ENCODE data around the gene ALAD.

The ALAD gene

DNA sequence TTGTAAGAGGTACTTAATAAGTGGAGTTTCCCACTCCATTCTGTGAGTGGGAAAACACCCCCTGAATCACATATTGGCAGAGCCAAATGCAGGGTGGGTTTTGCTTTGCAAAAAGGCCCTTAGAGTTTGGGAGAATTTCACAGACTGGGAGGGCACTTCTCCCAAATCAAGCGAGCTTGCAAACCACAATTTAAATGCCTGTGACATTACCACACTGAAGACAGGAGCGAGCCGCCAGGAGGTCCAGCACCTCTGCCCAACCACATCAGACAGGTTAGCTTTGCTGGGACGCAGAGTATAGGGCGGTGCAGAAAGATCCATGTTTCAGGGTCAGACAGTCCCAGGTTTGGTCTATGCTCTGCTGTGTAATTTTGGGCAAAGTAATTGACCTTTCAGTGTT, 2.3 kb downstream of the ALAD start:
- TF ChIP-seq CTCF (IDR thresholded peaks at IDR 0.05; ENCODE audit: insufficient read depth, low read depth, low read length, missing control alignments), result no peak
- H3K4me3 ChIP-seq (ENCODE audit: low read depth, low read length), result no peak overlapping the region
- no peak for DNase-seq (ENCODE audit: low read depth)

DNA sequence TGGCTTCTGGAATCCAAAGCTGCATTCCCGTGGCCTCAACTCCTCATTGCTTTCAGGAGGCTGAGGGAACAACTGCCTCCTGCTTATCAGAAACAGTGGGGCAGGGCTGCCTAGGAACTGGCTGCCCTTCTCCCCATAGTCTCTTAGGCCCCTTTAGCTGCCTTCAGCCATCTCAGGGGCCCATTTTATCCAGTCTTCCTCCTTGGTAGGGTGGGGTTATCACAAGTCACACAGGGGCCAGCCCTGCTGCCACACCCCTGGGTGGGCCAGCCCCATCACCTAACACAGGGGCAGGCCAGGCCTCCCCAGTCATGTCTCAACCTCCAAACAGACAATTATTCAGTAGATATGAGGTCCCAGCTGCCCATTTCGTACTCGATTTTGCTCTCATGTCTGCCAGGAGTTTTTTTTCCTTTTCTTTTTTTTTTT, 3.9 kb downstream of the ALAD start:
- no peak for TF ChIP-seq CTCF (IDR thresholded peaks at IDR 0.05; ENCODE audit: insufficient read depth, low read depth, low read length, missing control alignments)
- no peak overlapping the region for H3K4me3 ChIP-seq (ENCODE audit: low read depth, low read length)
- no peak for DNase-seq (ENCODE audit: low read depth)

- DNase-seq (ENCODE audit: low read depth), result no peak
- no peak overlapping the region for H3K4me3 ChIP-seq (ENCODE audit: low read depth, low read length)
- TF ChIP-seq CTCF (IDR thresholded peaks at IDR 0.05; ENCODE audit: insufficient read depth, low read depth, low read length, missing control alignments), result no peak
These were observed 5.9 kb downstream of the ALAD start for GRCh38 chr9:113395000-113395861.

GRCh38 chr9:113393281-113393680, 7.8 kb downstream of the ALAD start:
- no peak for TF ChIP-seq CTCF (IDR thresholded peaks at IDR 0.05; ENCODE audit: insufficient read depth, low read depth, low read length, missing control alignments)
- no peak overlapping the region for H3K4me3 ChIP-seq (ENCODE audit: low read depth, low read length)
- DNase-seq (ENCODE audit: low read depth), result no peak

- TF ChIP-seq CTCF (IDR thresholded peaks at IDR 0.05; ENCODE audit: insufficient read depth, low read depth, low read length, missing control alignments), result no peak
- no peak overlapping the region for H3K4me3 ChIP-seq (ENCODE audit: low read depth, low read length)
- DNase-seq (ENCODE audit: low read depth), result no peak
These were observed 9.2 kb downstream of the ALAD start for GRCh38 chr9:113391917-113392316.

GRCh38 chr9:113390192-113390960, 10.7 kb downstream of the ALAD start:
- no peak for DNase-seq (ENCODE audit: low read depth)
- no peak for TF ChIP-seq CTCF (IDR thresholded peaks at IDR 0.05; ENCODE audit: insufficient read depth, low read depth, low read length, missing control alignments)
- H3K4me3 ChIP-seq (ENCODE audit: low read depth, low read length), result no peak overlapping the region
